AG09319 (cell line): ENCODE data around the gene CPS1.

Experiments used
- DNase-seq: peaks from one replicate; pipeline ENCODE4 v3.0.0-alpha.2; 2010; ENCODE audit warnings: low read depth; ENCODE audit errors: extremely low read depth
- TF ChIP-seq, protein P1 (sequence below): IDR thresholded peaks from 2 replicates; pipeline ENCODE4 v1.5.1; 2011; ENCODE audit warnings: low read depth, mild to moderate bottlenecking, inconsistent platforms, low read length, moderate library complexity

CPS1 gene

GRCh38 chr2:210667711-210668110 is 111.3 kb downstream of the CPS1 start:
- TF ChIP-seq, protein P1, sequence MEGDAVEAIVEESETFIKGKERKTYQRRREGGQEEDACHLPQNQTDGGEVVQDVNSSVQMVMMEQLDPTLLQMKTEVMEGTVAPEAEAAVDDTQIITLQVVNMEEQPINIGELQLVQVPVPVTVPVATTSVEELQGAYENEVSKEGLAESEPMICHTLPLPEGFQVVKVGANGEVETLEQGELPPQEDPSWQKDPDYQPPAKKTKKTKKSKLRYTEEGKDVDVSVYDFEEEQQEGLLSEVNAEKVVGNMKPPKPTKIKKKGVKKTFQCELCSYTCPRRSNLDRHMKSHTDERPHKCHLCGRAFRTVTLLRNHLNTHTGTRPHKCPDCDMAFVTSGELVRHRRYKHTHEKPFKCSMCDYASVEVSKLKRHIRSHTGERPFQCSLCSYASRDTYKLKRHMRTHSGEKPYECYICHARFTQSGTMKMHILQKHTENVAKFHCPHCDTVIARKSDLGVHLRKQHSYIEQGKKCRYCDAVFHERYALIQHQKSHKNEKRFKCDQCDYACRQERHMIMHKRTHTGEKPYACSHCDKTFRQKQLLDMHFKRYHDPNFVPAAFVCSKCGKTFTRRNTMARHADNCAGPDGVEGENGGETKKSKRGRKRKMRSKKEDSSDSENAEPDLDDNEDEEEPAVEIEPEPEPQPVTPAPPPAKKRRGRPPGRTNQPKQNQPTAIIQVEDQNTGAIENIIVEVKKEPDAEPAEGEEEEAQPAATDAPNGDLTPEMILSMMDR = no peak
- DNase-seq = peak; percentile 28

DNA sequence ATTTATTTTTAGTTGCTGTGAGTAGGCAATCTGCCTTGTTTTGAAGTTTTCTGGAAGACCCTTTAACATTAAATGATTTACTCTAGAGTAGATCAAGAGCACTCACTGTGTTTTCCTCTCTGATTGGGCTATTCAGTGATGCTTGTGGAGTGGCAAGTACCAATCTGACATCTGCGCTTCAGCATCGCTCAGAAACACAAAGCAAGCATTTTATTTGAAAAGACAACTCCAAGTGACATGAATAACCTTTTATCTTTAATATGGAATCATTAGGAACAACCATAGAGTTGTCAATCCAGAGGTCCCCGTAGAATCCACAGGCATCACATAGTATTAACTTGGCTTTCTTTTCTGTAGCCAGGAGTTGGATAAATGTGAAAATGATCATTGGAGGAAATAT is 114.7 kb downstream of the CPS1 start:
- DNase-seq = no peak
- TF ChIP-seq, protein P1 = no peak

DNA sequence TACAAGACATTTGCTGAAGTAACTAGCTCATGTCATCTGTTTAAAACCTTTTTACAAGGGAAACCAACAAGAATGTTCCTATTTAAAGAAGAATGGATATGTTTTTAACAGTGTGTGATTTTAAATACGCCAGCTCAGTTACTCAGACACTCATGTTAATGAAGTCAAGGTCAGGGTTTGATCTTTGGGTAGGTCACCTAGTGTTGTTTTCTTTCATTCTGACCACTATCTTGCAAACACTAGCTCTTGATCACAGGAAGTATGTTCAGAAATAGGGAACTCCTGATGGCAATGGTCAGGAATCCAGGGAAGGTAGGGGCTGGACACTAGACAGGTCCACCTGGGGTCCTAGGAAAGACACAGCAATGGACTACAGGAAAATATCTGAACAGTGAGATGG is 116.7 kb downstream of the CPS1 start:
- no peak for DNase-seq
- TF ChIP-seq, protein P1 = no peak

- TF ChIP-seq, protein P1 = no peak
- DNase-seq = no peak
Observed at GRCh38 chr2:210676067-210676466, 119.7 kb downstream of the CPS1 start.

GRCh38 chr2:210681491-210681890 is 125.1 kb downstream of the CPS1 start:
- no peak for DNase-seq
- TF ChIP-seq, protein P1 = no peak

GRCh38 chr2:210686401-210686800 is 130.0 kb downstream of the CPS1 start:
- TF ChIP-seq, protein P1 = no peak
- DNase-seq = no peak

DNA sequence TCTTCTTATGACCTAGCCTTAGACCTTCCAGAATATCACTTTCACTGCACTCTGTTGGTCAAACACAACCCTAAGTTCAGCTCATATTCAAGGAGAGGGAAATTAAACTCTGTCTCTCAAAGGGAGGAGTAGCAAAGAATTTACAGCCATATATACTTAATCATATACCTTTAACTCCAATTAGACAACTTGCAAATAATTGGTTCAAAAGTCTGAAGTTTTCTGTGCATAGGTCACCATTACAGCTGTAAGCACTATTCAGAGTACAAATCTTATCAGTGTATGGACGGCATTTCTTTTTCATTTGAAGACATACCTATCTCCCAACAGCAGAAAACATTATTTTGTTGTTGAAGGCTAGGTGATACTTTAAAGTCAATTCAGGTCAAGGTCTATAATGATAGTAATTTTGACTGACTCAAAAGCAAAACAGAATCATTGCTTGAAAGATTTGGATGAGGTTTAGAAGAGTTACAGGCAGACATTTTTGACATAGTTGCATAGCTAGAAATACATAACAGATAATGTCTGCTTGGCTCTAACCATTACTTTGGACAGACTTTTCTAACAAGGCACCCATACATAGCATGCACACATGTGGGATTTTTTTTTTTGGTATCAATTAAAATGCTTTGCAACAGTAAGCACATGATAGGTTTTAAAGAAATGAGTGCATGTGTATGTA is 131.5 kb downstream of the CPS1 start:
- no peak for DNase-seq

More for the DNA sequence above, 131.5 kb downstream of the CPS1 start:
- TF ChIP-seq, protein P1 = no peak
